Measurements from ENCODE around the gene HDAC8.

HDAC8 gene

DNA sequence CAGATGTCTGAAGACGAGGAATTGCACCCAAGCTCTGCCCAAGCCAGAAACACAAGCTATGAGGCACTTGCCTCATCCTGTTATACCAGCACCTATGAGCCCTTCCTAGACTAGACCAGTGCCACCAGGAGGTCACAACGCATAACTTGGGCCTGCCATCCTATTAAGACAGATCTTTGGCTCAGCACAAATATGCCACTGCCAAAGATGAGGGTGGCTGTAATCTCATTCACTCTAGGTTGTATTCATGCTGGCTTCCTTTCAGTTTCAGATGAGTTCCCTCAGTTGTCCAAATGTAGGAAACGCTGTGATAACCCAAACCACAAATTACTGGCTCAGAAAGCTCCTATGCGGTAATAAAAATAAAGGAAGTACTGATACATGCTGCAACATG lies 190.4 kb downstream of the HDAC8 start:
- H3K4me3 ChIP-seq (ENCODE audit: control insufficient read depth, low read depth, low read length), result no peak overlapping the region
- TF ChIP-seq CTCF (IDR thresholded peaks at IDR 0.05; ENCODE audit: control insufficient read depth, insufficient read depth, low read depth, low read length, missing control alignments), result no peak
- no peak for DNase-seq (ENCODE audit: low read depth)

DNA sequence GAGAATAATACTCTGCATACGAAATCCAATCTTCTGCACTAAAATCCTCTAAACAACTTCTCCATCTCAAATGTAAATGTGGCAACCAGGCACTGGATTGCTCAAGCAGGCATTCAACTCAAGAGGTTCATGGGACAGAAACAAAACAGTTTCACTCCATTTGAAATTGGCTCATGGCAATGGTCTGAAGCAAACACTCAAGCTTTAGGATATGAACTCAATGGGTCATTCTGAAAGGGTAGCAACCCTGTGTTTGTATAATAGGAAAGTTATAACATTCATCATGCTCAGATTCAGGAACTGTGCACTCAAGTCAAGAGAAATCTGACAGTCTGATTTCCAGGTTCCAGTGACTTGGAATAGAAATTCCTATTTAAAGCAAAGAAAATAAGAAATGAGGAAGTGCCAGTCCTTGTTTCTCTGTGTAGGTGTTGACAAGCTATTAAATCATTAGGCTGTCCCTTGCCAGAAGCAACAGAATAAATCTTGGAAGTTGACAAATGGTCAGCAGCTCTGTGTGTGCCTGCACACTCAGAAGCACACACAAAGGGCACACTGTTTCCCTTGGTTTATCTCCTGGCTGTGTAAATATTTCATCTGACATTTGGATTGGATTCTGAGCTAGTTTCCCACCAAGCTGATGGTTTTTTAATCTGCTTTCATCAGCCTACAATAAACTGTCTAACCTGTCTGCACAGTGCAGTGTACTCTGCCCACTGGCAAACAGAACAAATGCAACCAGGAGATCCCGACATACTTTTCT lies 191.0 kb downstream of the HDAC8 start:
- TF ChIP-seq CTCF (IDR thresholded peaks at IDR 0.05; ENCODE audit: control insufficient read depth, insufficient read depth, low read depth, low read length, missing control alignments), result no peak
- H3K4me3 ChIP-seq (ENCODE audit: control insufficient read depth, low read depth, low read length), result no peak overlapping the region
- DNase-seq (ENCODE audit: low read depth), result no peak

DNA sequence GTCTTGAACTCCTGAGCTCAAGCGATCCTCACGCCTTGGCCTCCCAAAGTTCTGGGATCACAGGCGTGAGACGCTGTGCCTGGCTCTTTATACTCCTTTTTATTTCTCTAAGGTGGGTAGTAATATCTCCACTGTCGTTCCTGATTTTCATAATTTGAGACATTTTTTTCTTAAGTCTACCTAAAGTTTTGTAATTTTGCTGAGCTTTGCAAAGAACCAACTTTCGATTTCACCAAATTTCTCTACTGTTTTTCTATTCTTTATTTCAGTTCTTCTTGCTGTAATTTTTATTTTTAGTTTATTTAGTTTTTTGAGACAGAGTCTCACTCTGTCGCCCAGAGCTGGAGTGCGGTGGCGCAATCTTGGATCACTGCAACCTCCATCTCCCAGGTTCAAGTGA lies 196.5 kb downstream of the HDAC8 start:
- no peak overlapping the region for H3K4me3 ChIP-seq (ENCODE audit: control insufficient read depth, low read depth, low read length)
- no peak for DNase-seq (ENCODE audit: low read depth)
- TF ChIP-seq CTCF (IDR thresholded peaks at IDR 0.05; ENCODE audit: control insufficient read depth, insufficient read depth, low read depth, low read length, missing control alignments), result no peak

GRCh38 chrX:72373136-72373535 lies 199.5 kb downstream of the HDAC8 start:
- H3K4me3 ChIP-seq (ENCODE audit: control insufficient read depth, low read depth, low read length), result no peak overlapping the region
- no peak for DNase-seq (ENCODE audit: low read depth)
- no peak for TF ChIP-seq CTCF (IDR thresholded peaks at IDR 0.05; ENCODE audit: control insufficient read depth, insufficient read depth, low read depth, low read length, missing control alignments)

- no peak for DNase-seq (ENCODE audit: low read depth)
- no peak for TF ChIP-seq CTCF (IDR thresholded peaks at IDR 0.05; ENCODE audit: control insufficient read depth, insufficient read depth, low read depth, low read length, missing control alignments)
- H3K4me3 ChIP-seq (ENCODE audit: control insufficient read depth, low read depth, low read length), result no peak overlapping the region
Measured at GRCh38 chrX:72372735-72373134, 199.9 kb downstream of the HDAC8 start.

DNA sequence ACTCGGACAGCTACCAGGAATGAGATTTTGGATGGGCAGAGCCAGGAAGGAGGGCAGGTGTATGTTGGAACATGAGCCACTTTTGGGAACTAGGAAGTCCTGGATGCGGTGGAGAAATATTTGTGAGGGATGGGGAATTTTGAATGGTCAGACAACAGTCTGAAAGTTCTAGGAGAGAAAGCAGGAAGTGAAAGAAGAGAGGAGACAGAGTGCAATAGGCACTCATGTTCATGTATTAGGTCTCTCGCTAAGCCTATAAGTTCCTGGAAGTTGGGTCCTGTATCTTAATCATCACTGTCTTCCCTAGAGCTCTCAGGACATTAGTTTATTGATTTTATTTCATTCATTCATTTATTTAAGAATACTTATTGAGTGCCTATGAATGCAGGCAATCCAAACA lies 201.2 kb downstream of the HDAC8 start:
- no peak overlapping the region for H3K4me3 ChIP-seq (ENCODE audit: control insufficient read depth, low read depth, low read length)
- TF ChIP-seq CTCF (IDR thresholded peaks at IDR 0.05; ENCODE audit: control insufficient read depth, insufficient read depth, low read depth, low read length, missing control alignments), result no peak
- no peak for DNase-seq (ENCODE audit: low read depth)

Data from AG09309 (cell line).